Natural killer cell (primary cell): Measurements from ENCODE around the gene MTARC1. TPM values are rescaled to one million over a fixed set of nuclear protein-coding genes. Genes with fewer than 3 reads are reported as not detected.

ENCODE experiments used
- ATAC-seq, 3 donors: fragments of 150-1000 bp in 2 of 3; fragments of 200-7000 bp in 1 of 3; cut with Tn5 transposase; 1 replicate in 1 of 3; 2 replicates in 2 of 3; pipeline ENCODE4 v1.10.0; 2021; ENCODE audit warnings: mild to moderate bottlenecking in 2 of 3, moderate library complexity in 2 of 3
- DNase-seq, 2 donors: peaks; one replicate each; pipeline versions ENCODE4 v3.0.0 to v3.0.0-alpha.2; 2013 to 2021; ENCODE audit warnings: mixed read lengths in 1 of 2
- H3K27ac ChIP-seq: one replicate; pipeline ENCODE4 v1.5.1; 2013; ENCODE audit warnings: mild to moderate bottlenecking, low read length
- H3K27me3 ChIP-seq: one replicate; pipeline ENCODE4 v1.6.1; 2013; ENCODE audit warnings: low read length; ENCODE audit not compliant: control insufficient read depth, insufficient read depth
- H3K36me3 ChIP-seq: one replicate; pipeline ENCODE4 v1.6.1; 2013; ENCODE audit warnings: low read length; ENCODE audit not compliant: control insufficient read depth, insufficient read depth
- H3K4me1 ChIP-seq: one replicate; pipeline ENCODE4 v1.6.1; 2013; ENCODE audit warnings: low read length; ENCODE audit not compliant: control insufficient read depth, insufficient read depth
- H3K4me3 ChIP-seq: one replicate; pipeline ENCODE4 v1.5.1; 2013; ENCODE audit warnings: low read length
- H3K9me3 ChIP-seq: one replicate; pipeline ENCODE4 v1.6.1; 2013; ENCODE audit warnings: low read length; ENCODE audit not compliant: control insufficient read depth, insufficient read depth
- H3K27ac Mint-ChIP-seq, 2 donors: one replicate each; pipeline ENCODE4 v1.8.0; 2022; ENCODE audit warnings: mild to moderate bottlenecking in 2 of 2, mixed read lengths in 2 of 2, moderate library complexity in 1 of 2
- H3K27me3 Mint-ChIP-seq, 2 donors: one replicate each; pipeline ENCODE4 v1.8.0; 2022; ENCODE audit warnings: low read depth in 2 of 2, mixed read lengths in 2 of 2
- H3K36me3 Mint-ChIP-seq: one replicate; pipeline ENCODE4 v1.8.0; 2022; ENCODE audit warnings: mixed read lengths
- H3K4me1 Mint-ChIP-seq, 2 donors: one replicate each; pipeline ENCODE4 v1.8.0; 2022; ENCODE audit warnings: mixed read lengths in 2 of 2
- H3K4me3 Mint-ChIP-seq: one replicate; pipeline ENCODE4 v1.8.0; 2022; ENCODE audit warnings: mild to moderate bottlenecking, moderate library complexity, mixed read lengths
- H3K9me3 Mint-ChIP-seq, 2 donors: one replicate each; pipeline ENCODE4 v1.8.0; 2022; ENCODE audit warnings: mixed read lengths in 2 of 2
- WGBS: methylation state at CpG from one replicate; pipeline ENCODE4 v1.1.7; 2013; ENCODE audit warnings: missing lambda C conversion rate; ENCODE audit not compliant: insufficient coverage; 5-methylcytosine and 5-hydroxymethylcytosine counted together
- intact Hi-C: fragments of 100-400 bp; cut with micrococcal nuclease; formaldehyde crosslinking; loops from one replicate; pipeline ENCODE4 v1.14.2; 2022
- total RNA-seq, 4 donors: library from RNA; stranded (reverse); fragments of 120-200 nt in 1 of 4; gene quantifications; one replicate each; pipeline versions ENCODE4 v1.2.3 to v1.2.4, GENCODE V29; 2013 to 2022
- TF ChIP-seq, protein P1 (sequence below): fragments of 200-600 bp; IDR thresholded peaks from one replicate; pipeline ENCODE4 v1.8.0; 2022; ENCODE audit warnings: antibody characterized with exemption

Gene MTARC1
- total RNA-seq, 3 donors from 2014 or later (not counting 1 experiment from before 2014, with no cell fraction given): 0.52 to 2.5 TPM; not detected in 1

DNA sequence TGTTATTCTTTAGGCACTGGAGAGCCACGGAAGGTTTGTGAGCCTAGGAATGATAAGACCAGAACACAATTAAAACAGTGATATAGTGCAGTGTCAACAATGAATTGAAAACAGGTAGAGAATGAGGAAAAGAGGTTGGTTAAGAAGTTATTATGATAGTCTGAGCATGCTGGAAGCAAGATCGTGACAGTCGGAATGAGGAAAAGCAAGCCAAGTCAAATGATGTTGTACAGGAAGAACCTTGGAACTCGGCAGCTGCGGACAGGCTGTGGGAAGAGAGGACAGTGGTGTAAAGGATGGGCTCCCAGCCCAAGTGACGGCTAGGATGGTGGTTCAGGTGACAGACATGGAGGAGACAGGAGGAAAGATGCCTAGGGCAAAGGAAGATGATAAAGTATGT lies 25.6 kb downstream of the MTARC1 start:
- WGBS: 70% methylated on average over 6 of the region's 6 CpGs
- no peaks in the 10 kb centered on the region for H3K36me3 Mint-ChIP-seq
- ATAC-seq (no peak), DNase-seq (no peak)
- no peak overlapping the region for H3K4me3 Mint-ChIP-seq
- intact Hi-C loops: loop anchor here (10.0 kb wide), 1 partner anchor 392 kb away; no protein-coding TSS in a partner anchor
- Histone ChIP-seq H3K27ac (no peak overlapping the region), H3K27me3 (no peaks in the 10 kb centered on the region), H3K9me3 (no peaks in the 10 kb centered on the region), H3K36me3 (no peaks in the 10 kb centered on the region), H3K4me1 (no peaks in the 10 kb centered on the region), H3K4me3 (no peak overlapping the region)
- H3K27ac Mint-ChIP-seq: no peak overlapping the region
- H3K27me3 Mint-ChIP-seq: peaks cover 12 to 23% of the 10 kb centered on the region in 2 donors
- H3K9me3 Mint-ChIP-seq: no peaks in the 10 kb centered on the region
- peaks cover 6 to 9% of the 10 kb centered on the region in 2 donors for H3K4me1 Mint-ChIP-seq
- TF ChIP-seq, protein P1, sequence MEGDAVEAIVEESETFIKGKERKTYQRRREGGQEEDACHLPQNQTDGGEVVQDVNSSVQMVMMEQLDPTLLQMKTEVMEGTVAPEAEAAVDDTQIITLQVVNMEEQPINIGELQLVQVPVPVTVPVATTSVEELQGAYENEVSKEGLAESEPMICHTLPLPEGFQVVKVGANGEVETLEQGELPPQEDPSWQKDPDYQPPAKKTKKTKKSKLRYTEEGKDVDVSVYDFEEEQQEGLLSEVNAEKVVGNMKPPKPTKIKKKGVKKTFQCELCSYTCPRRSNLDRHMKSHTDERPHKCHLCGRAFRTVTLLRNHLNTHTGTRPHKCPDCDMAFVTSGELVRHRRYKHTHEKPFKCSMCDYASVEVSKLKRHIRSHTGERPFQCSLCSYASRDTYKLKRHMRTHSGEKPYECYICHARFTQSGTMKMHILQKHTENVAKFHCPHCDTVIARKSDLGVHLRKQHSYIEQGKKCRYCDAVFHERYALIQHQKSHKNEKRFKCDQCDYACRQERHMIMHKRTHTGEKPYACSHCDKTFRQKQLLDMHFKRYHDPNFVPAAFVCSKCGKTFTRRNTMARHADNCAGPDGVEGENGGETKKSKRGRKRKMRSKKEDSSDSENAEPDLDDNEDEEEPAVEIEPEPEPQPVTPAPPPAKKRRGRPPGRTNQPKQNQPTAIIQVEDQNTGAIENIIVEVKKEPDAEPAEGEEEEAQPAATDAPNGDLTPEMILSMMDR: no peak

DNA sequence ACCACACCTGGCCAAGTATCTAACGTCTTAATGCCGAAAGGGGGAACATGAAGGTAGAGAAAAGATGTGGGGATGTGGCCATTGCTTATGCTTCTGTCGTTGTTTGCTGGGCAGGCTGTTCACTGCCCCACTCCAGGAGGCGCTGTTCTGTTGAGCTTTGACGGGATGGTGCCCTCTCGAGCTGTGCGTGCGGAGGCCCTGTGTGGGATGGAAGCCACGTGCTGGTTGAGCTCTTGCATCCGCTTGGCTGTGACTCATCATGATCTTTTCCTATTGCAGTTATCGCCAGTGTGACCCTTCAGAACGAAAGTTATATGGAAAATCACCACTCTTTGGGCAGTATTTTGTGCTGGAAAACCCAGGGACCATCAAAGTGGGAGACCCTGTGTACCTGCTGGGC lies 26.3 kb downstream of the MTARC1 start:
- TF ChIP-seq, protein P1: no peak
- Histone ChIP-seq H3K27me3 (no peaks in the 10 kb centered on the region), H3K27ac (no peak overlapping the region), H3K9me3 (no peaks in the 10 kb centered on the region), H3K4me3 (no peak overlapping the region), H3K4me1 (no peaks in the 10 kb centered on the region), H3K36me3 (no peaks in the 10 kb centered on the region)
- no peaks in the 10 kb centered on the region for H3K36me3 Mint-ChIP-seq
- intact Hi-C loops: loop anchor here (10.0 kb wide), 1 partner anchor 392 kb away; no protein-coding TSS in a partner anchor
- ATAC-seq (no peak), DNase-seq (no peak)
- H3K27ac Mint-ChIP-seq: no peak overlapping the region
- peaks cover 12 to 23% of the 10 kb centered on the region in 2 donors for H3K27me3 Mint-ChIP-seq
- no peak overlapping the region for H3K4me3 Mint-ChIP-seq
- peaks cover 6 to 9% of the 10 kb centered on the region in 2 donors for H3K4me1 Mint-ChIP-seq
- 74% methylated on average over 12 of the region's 12 CpGs for WGBS
- H3K9me3 Mint-ChIP-seq: no peaks in the 10 kb centered on the region

DNA sequence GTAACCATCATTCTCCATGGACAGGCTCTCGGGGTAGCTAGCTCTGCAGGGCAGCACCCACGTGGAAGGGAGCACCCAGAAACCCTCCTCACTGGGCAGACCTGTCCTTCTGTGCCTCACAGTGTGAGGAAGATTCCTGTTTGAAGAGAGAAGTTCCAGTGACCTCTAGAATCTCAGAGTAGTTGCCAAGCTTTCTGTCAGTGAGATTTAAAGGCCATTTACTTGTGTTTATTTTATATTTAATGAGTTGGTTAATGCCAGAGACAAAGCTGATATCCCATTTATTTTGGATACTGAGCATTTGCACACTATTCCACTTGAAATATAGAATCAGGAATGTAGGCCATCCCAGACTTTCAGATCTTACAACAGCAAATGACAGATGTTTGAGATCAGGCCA lies 28.7 kb downstream of the MTARC1 start:
- Histone ChIP-seq H3K9me3 (no peaks in the 10 kb centered on the region), H3K4me3 (no peak overlapping the region), H3K36me3 (no peaks in the 10 kb centered on the region), H3K27me3 (no peaks in the 10 kb centered on the region), H3K4me1 (no peaks in the 10 kb centered on the region), H3K27ac (no peak overlapping the region)
- Mint-ChIP-seq H3K27ac (no peak overlapping the region), H3K9me3 (no peaks in the 10 kb centered on the region), H3K36me3 (no peaks in the 10 kb centered on the region), H3K27me3 (peaks cover 15 to 23% of the 10 kb centered on the region in 2 donors), H3K4me1 (peaks cover 3 to 4% of the 10 kb centered on the region in 2 donors), H3K4me3 (no peak overlapping the region)
- TF ChIP-seq, protein P1: no peak
- ATAC-seq (no peak), DNase-seq (no peak)
- 68% methylated on average over 2 of the region's 2 CpGs for WGBS
- intact Hi-C loops: loop anchor here (10.0 kb wide), 1 partner anchor 389 kb away; no protein-coding TSS in a partner anchor

DNA sequence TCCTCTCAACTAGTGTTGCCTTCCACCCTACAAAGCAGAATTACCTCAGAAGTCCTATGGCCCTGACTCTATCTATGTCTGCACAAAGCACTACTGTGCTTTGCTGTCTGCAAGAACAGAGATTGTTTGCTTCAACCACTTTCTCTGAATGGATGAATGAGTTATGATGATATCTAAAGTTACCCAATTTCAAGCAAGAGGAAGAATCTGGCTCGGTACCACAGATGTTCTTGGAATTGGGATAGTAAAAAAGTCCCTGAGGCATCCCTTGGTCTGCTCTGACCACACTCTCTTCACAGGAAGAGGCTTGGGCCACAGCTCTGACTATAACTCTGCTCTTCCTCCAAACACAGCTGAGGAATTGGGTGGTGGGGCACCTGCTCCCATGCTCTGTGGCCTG lies 31.2 kb downstream of the MTARC1 start:
- H3K27ac Mint-ChIP-seq: no peak overlapping the region
- peaks cover 9 to 21% of the 10 kb centered on the region in 2 donors for H3K27me3 Mint-ChIP-seq
- Histone ChIP-seq H3K27me3 (no peaks in the 10 kb centered on the region), H3K4me1 (no peaks in the 10 kb centered on the region), H3K27ac (no peak overlapping the region), H3K4me3 (no peak overlapping the region), H3K36me3 (no peaks in the 10 kb centered on the region), H3K9me3 (no peaks in the 10 kb centered on the region)
- TF ChIP-seq, protein P1: no peak
- H3K9me3 Mint-ChIP-seq: no peaks in the 10 kb centered on the region
- no peak for DNase-seq
- no peaks in the 10 kb centered on the region for H3K36me3 Mint-ChIP-seq
- H3K4me1 Mint-ChIP-seq: no peaks in the 10 kb centered on the region
- 50% methylated on average over 1 of the region's 1 CpG for WGBS
- H3K4me3 Mint-ChIP-seq: no peak overlapping the region
- ATAC-seq: no peak
- intact Hi-C loops: loop anchor here (10.0 kb wide), 1 partner anchor 387 kb away; no protein-coding TSS in a partner anchor
